ENCODE results near the gene IRGC.

Gene IRGC

DNA sequence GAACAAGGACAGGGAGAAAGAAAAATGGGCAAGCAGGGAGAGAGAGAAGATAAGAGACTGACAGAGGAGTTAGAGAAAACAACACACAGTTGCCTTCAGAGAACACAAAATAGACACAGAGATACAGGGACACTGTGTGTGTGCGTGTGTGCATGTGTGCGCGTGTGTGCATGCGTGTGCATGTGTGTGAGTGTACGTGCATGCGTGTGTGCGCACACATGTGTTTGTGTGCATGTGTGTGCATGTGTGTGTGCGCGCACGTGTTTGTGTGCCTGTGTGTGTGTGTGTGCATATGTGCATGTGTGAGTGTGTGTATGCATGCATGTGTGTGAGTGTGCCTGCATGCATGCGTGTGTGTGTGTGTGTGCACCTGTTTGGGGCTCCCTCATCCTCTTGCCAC lies 40.0 kb upstream of the IRGC start:
- TF ChIP-seq POLR2AphosphoS5 (IDR thresholded peaks at IDR 0.05; ENCODE audit: low read depth, low read length) (no peak), SIN3A (IDR thresholded peaks at IDR 0.05; ENCODE audit: borderline replicate concordance, insufficient read depth, low read length) (no peak), TAF1 (IDR thresholded peaks at IDR 0.05; ENCODE audit: borderline replicate concordance, insufficient read depth, low read length) (no peak), REST (IDR thresholded peaks at IDR 0.05; ENCODE audit: insufficient read depth in 1 of 2, low read depth in 2 of 2, low read length in 2 of 2) (no peak), FOXP2 (optimal IDR thresholded peaks at IDR 0.05; ENCODE audit: borderline replicate concordance, extremely low read depth, extremely low read length, insufficient read depth) (no peak)

- TF ChIP-seq REST (IDR thresholded peaks at IDR 0.05; ENCODE audit: insufficient read depth in 1 of 2, low read depth in 2 of 2, low read length in 2 of 2) (no peak), FOXP2 (optimal IDR thresholded peaks at IDR 0.05; ENCODE audit: borderline replicate concordance, extremely low read depth, extremely low read length, insufficient read depth) (no peak), POLR2AphosphoS5 (IDR thresholded peaks at IDR 0.05; ENCODE audit: low read depth, low read length) (no peak), TAF1 (IDR thresholded peaks at IDR 0.05; ENCODE audit: borderline replicate concordance, insufficient read depth, low read length) (no peak), SIN3A (IDR thresholded peaks at IDR 0.05; ENCODE audit: borderline replicate concordance, insufficient read depth, low read length) (no peak)
These were observed 37.2 kb upstream of the IRGC start for GRCh38 chr19:43678512-43679261.

DNA sequence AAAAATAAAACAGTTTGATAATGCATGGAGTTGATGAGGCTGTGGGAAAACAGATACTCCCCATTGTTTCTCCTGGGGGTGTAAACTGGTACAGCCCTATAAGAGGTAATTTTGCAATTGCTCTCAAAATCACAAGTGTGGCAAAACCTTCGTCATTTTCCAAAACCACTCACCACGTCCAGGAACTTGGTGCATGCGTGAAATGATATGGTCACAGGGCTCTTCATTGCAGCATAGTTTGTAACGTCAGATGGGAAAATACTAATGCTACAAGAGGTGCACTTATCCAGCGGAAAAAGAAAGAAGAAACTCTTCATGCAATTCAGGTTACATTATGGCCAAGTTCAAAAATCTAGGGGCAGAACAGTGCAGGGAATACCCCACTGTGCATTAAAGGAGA lies 34.1 kb upstream of the IRGC start:
- TF ChIP-seq REST (IDR thresholded peaks at IDR 0.05; ENCODE audit: insufficient read depth in 1 of 2, low read depth in 2 of 2, low read length in 2 of 2): no peak
- TF ChIP-seq FOXP2 (optimal IDR thresholded peaks at IDR 0.05; ENCODE audit: borderline replicate concordance, extremely low read depth, extremely low read length, insufficient read depth): no peak
- TF ChIP-seq POLR2AphosphoS5 (IDR thresholded peaks at IDR 0.05; ENCODE audit: low read depth, low read length): no peak
- no peak for TF ChIP-seq SIN3A (IDR thresholded peaks at IDR 0.05; ENCODE audit: borderline replicate concordance, insufficient read depth, low read length)
- TF ChIP-seq TAF1 (IDR thresholded peaks at IDR 0.05; ENCODE audit: borderline replicate concordance, insufficient read depth, low read length): no peak

DNA sequence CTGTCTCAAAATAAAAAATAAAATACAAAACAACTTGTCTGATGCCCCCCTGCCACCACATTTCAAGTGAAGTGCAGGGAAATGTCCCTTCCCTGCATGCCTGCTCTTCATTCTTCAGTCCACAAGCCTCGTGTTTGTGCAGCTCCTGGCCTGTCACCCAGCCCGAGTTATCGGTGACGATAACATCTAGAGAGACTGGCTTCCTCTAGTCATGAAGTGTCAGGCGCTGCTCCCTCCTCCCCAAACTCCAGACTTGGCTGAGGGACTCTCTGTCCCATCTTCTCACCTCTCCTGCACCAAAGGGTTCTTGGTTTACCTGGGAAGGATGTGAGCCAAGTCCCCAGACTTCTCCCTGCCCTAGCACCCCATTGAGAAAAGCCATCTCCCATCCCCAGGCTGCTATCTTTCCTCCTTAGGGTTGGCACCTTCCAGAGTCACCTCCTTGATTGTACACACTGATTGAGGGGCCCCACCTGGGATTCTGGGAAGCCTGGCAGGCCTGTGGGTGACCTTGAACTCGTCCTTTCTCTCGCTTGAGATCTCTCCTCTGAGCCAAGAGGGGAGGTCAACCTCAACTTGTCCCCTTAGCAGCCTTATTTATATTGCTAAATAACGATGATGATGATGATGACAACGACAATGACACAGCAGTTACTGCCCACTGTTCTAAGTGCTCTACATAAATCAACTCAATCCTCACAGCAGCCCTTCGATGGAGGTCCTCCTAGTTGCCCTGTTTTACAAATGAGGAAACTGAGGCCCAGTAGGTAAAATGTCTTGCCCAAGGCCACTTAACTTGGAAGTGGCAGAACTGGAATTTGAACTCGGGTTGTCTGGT lies 32.8 kb upstream of the IRGC start:
- TF ChIP-seq POLR2AphosphoS5 (IDR thresholded peaks at IDR 0.05; ENCODE audit: low read depth, low read length): no peak
- no peak for TF ChIP-seq SIN3A (IDR thresholded peaks at IDR 0.05; ENCODE audit: borderline replicate concordance, insufficient read depth, low read length)
- TF ChIP-seq TAF1 (IDR thresholded peaks at IDR 0.05; ENCODE audit: borderline replicate concordance, insufficient read depth, low read length): no peak
- no peak for TF ChIP-seq REST (IDR thresholded peaks at IDR 0.05; ENCODE audit: insufficient read depth in 1 of 2, low read depth in 2 of 2, low read length in 2 of 2)
- TF ChIP-seq FOXP2 (optimal IDR thresholded peaks at IDR 0.05; ENCODE audit: borderline replicate concordance, extremely low read depth, extremely low read length, insufficient read depth): no peak
